ENCODE measurements around the gene PSMB8. TPM values are rescaled to one million over a fixed set of nuclear protein-coding genes. Genes with fewer than 3 reads are reported as not detected.

The PSMB8 gene
- total and polyA plus RNA-seq, 12 donors: 49.2 to 195 (median 88.1) TPM

Other genes with a start within 250 kb of the PSMB8 start
- 100 to 1,000 TPM in 1 of 9 donors, 10 to 100 TPM in 4, 1 to 10 TPM in 3, under 1 TPM in 1; 0.22 to 135 (median 15.0) TPM for gene HLA-DQA1, start 206.6 kb downstream of the PSMB8 start, total RNA-seq
- 10 to 100 TPM in 2 of 3 donors, 1 to 10 TPM in 1; 7.4 to 20.1 (median 16.9) TPM for gene HLA-DQA1, start 206.6 kb downstream of the PSMB8 start, polyA plus RNA-seq
- gene HLA-DQB1, start 177.4 kb downstream of the PSMB8 start, total RNA-seq: 100 to 1,000 TPM in 1 of 9 donors, 10 to 100 TPM in 2, 1 to 10 TPM in 6; 1.4 to 208 (median 9.0) TPM
- 100 to 1,000 TPM in 2 of 3 donors, 1 to 10 TPM in 1; 8.8 to 189 (median 151) TPM for gene HLA-DQB1, start 177.4 kb downstream of the PSMB8 start, polyA plus RNA-seq
- gene HLA-DQA2, start 102.7 kb downstream of the PSMB8 start, total RNA-seq: 10 to 100 TPM in 1 of 9 donors, 1 to 10 TPM in 6, under 1 TPM in 1, not detected in 1; 0.47 to 17.8 (median 2.4) TPM
- gene HLA-DQA2, start 102.7 kb downstream of the PSMB8 start, polyA plus RNA-seq: 1 to 10 TPM in 1 of 3 donors, not detected in 2; 3.0 TPM
- 10 to 100 TPM in 2 of 9 donors, 1 to 10 TPM in 3, under 1 TPM in 3, not detected in 1; 0.17 to 19.1 (median 2.8) TPM for gene HLA-DQB2, start 80.5 kb downstream of the PSMB8 start, total RNA-seq
- gene HLA-DQB2, start 80.5 kb downstream of the PSMB8 start, polyA plus RNA-seq: under 1 TPM in 1 of 3 donors, not detected in 2; 0.31 TPM
- gene HLA-DOB, start 27.0 kb downstream of the PSMB8 start, total RNA-seq: under 1 TPM in 5 of 9 donors, not detected in 4; 0.28 to 0.69 (median 0.61) TPM
- gene HLA-DOB, start 27.0 kb downstream of the PSMB8 start, polyA plus RNA-seq: 1 to 10 TPM in 1 of 3 donors, under 1 TPM in 2; 0.71 to 1.6 (median 0.99) TPM
- gene TAP2, start 5.3 kb downstream of the PSMB8 start, total RNA-seq: 10 to 100 TPM in 6 of 9 donors, 1 to 10 TPM in 3; 4.8 to 48.0 (median 19.4) TPM
- gene TAP2, start 5.3 kb downstream of the PSMB8 start, polyA plus RNA-seq: 10 to 100 TPM; 20.5 to 24.3 (median 21.5) TPM
- 10 to 100 TPM; 19.7 to 76.9 (median 49.4) TPM for gene TAP1, start 9.7 kb upstream of the PSMB8 start, total RNA-seq
- 10 to 100 TPM; 24.9 to 77.9 (median 52.2) TPM for gene TAP1, start 9.7 kb upstream of the PSMB8 start, polyA plus RNA-seq
- 10 to 100 TPM; 13.4 to 69.8 (median 41.1) TPM for gene PSMB9, start 10.1 kb upstream of the PSMB8 start, total RNA-seq
- gene PSMB9, start 10.1 kb upstream of the PSMB8 start, polyA plus RNA-seq: 10 to 100 TPM; 13.8 to 52.9 (median 33.5) TPM
- gene HLA-DMB, start 97.0 kb upstream of the PSMB8 start, total RNA-seq: 100 to 1,000 TPM in 1 of 9 donors, 10 to 100 TPM in 8; 20.4 to 118 (median 85.7) TPM
- gene HLA-DMB, start 97.0 kb upstream of the PSMB8 start, polyA plus RNA-seq: 10 to 100 TPM in 2 of 3 donors, 1 to 10 TPM in 1; 9.1 to 41.2 (median 23.9) TPM
- 100 to 1,000 TPM in 5 of 9 donors, 10 to 100 TPM in 3, 1 to 10 TPM in 1; 8.5 to 269 (median 140) TPM for gene HLA-DMA, start 109.0 kb upstream of the PSMB8 start, total RNA-seq
- gene HLA-DMA, start 109.0 kb upstream of the PSMB8 start, polyA plus RNA-seq: 100 to 1,000 TPM in 2 of 3 donors, 10 to 100 TPM in 1; 87.5 to 138 (median 108) TPM
- 100 to 1,000 TPM; 134 to 196 (median 151) TPM for gene BRD2, start 124.5 kb upstream of the PSMB8 start, total RNA-seq
- 100 to 1,000 TPM; 127 to 288 (median 152) TPM for gene BRD2, start 124.5 kb upstream of the PSMB8 start, polyA plus RNA-seq
- gene HLA-DOA, start 165.5 kb upstream of the PSMB8 start, total RNA-seq: 10 to 100 TPM in 6 of 9 donors, 1 to 10 TPM in 2, under 1 TPM in 1; 0.94 to 61.9 (median 23.4) TPM
- gene HLA-DOA, start 165.5 kb upstream of the PSMB8 start, polyA plus RNA-seq: 1 to 10 TPM; 1.6 to 4.2 (median 1.9) TPM
- gene HLA-DPA1, start 229.6 kb upstream of the PSMB8 start, total RNA-seq: 100 to 1,000 TPM in 6 of 9 donors, 10 to 100 TPM in 3; 19.4 to 625 (median 154) TPM
- 100 to 1,000 TPM in 1 of 3 donors, 10 to 100 TPM in 2; 29.2 to 219 (median 31.0) TPM for gene HLA-DPA1, start 229.6 kb upstream of the PSMB8 start, polyA plus RNA-seq
- gene HLA-DPB1, start 231.9 kb upstream of the PSMB8 start, total RNA-seq: 100 to 1,000 TPM in 6 of 9 donors, 10 to 100 TPM in 3; 10.8 to 521 (median 249) TPM
- gene HLA-DPB1, start 231.9 kb upstream of the PSMB8 start, polyA plus RNA-seq: 10 to 100 TPM; 39.9 to 56.4 (median 50.8) TPM

All from adrenal gland (tissue), 12 donors.